IPS DF 19.7 (cell line): ENCODE results near the gene SPHK1.

ENCODE experiments used
- DNase-seq: peaks from one replicate; pipeline ENCODE4 v3.0.0-alpha.2; 2013; ENCODE audit warnings: low read depth, low spot score

Gene SPHK1

DNA sequence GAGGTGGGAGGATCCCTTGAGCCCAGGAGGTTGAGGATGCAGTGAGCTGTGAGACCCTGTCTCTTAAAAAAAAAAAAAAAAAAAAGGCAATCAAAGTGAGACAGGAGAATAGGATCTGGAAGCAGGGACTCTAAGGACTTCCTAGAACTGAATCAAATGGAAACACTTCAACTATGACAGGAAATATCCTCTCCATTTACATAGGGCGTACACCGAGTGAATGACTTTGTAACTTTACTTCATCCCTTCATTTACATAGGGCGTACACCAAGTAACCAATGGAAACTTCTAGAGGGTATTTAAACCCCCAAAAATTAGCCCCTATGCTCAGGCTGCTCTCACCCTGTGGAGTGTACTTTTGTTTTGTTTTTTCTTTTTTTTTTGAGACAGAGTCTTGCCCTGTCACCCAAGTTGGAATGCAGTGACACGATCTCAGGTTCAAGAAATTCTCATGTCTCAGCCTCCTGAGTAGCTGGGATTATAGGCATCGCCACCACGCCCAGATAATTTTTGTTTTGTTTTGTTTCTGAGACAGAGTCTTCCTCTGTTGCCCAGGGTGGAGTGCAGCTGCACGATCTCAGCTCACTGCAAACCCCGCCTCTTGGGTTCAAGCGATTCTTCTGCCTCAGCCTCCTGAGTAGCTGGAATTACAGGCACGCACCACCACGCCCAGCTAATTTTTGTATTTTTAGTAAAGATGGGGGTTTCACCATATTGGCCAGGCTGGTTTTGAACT lies 21.1 kb upstream of the SPHK1 start:
- DNase-seq, result no peak

- no peak for DNase-seq
Measured at GRCh38 chr17:76365256-76365903, 19.0 kb upstream of the SPHK1 start.

GRCh38 chr17:76366247-76366646 lies 18.2 kb upstream of the SPHK1 start:
- DNase-seq, result no peak

DNA sequence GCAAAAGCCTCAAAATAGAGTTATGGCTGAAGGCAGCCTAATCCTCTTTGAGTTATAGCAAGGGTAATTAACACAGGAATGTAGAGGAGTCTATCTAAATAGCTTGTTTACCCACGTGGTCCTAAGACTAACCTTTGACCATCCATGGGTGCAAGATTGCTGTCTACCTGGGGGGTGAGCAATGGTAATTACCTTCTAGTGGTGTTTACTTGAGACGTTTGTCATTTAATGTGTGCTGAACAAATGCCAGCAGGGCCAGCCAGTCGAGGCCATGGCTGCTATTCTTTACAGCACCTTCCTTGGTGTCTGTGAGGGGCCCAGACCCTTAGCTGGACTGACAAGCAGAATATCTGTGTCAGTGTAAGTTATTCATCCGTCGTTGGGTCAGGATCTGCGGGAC lies 16.8 kb upstream of the SPHK1 start:
- DNase-seq, result no peak

DNA sequence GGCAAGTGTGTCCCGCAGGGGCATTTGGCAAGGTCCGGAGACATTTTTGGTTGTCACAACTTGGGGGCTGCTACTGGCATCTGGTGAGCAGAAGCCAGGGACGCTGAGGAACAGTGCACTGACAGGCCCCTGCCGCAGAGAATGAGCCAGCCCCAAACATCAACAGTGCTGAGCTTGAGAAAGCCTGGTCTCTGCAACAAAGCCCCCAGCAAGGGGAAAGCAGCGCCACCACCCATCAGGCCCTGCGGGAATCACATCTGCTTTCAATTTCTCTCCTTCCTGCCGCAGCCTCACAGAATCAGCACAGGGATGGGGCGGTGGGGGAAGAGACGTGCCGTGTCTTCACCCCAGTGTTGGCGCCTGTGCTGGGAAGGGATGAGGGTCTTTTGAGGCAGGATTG lies 15.9 kb upstream of the SPHK1 start:
- no peak for DNase-seq

- no peak for DNase-seq
Measured at GRCh38 chr17:76369379-76369778, 15.0 kb upstream of the SPHK1 start.

- no peak for DNase-seq
Measured at GRCh38 chr17:76369804-76370203, 14.6 kb upstream of the SPHK1 start.

GRCh38 chr17:76370261-76370993 lies 14.0 kb upstream of the SPHK1 start:
- no peak for DNase-seq

DNA sequence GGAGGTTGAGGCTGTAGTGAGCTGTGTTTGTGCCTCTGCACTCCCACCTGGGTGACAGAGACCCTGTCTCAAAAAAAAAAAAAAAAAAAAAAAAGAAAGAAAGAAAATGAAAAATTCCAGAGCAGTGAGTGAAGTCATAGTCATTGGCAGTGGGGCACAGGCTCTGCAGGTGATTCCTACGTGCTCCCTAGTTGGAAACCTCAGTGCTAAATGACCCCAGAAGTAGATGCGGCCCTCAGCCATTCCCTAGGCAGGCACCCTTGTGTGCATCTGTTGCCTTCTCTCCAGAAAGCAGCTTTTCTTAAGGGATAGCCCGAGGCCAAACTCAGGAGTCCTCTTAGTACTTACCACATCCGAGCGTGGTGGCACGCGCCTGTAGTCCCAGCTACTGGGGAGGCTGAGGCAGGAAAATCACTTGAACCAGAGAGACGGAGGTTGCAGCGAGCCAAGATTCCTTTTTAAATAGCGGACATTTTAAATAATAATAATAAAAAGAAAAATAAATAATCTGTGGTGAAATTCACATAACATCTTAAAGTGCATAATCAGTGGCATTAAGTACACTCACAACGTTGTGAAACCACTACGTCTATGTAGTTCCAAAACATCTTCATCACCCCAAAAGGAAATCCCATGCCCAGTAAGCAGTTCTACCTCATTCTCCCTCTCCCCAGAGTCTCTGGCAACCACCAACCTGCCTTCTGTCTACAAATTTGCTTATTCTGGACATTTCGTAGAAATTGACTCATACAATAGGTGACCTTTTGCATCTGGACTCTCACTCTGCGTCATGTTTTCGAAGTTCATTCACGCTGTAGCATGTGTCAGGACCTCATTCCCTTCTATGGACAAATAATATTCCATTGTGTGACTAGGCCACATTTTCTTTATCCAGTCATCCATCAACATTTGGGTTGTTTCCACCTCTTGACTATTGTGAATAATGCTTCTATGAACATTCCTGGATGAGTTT lies 12.5 kb upstream of the SPHK1 start:
- DNase-seq, result no peak

- no peak for DNase-seq
Measured at GRCh38 chr17:76376318-76377133, 7.9 kb upstream of the SPHK1 start.

- no peak for DNase-seq
Measured at GRCh38 chr17:76378548-76379274, 5.7 kb upstream of the SPHK1 start.

GRCh38 chr17:76379275-76379641 lies 5.2 kb upstream of the SPHK1 start:
- no peak for DNase-seq

- DNase-seq, result no peak
Measured at GRCh38 chr17:76379646-76380376, 4.6 kb upstream of the SPHK1 start.

- no peak for DNase-seq
Measured at GRCh38 chr17:76381633-76382350, 2.6 kb upstream of the SPHK1 start.

GRCh38 chr17:76382351-76382802 lies 2.0 kb upstream of the SPHK1 start:
- DNase-seq, result no peak

DNA sequence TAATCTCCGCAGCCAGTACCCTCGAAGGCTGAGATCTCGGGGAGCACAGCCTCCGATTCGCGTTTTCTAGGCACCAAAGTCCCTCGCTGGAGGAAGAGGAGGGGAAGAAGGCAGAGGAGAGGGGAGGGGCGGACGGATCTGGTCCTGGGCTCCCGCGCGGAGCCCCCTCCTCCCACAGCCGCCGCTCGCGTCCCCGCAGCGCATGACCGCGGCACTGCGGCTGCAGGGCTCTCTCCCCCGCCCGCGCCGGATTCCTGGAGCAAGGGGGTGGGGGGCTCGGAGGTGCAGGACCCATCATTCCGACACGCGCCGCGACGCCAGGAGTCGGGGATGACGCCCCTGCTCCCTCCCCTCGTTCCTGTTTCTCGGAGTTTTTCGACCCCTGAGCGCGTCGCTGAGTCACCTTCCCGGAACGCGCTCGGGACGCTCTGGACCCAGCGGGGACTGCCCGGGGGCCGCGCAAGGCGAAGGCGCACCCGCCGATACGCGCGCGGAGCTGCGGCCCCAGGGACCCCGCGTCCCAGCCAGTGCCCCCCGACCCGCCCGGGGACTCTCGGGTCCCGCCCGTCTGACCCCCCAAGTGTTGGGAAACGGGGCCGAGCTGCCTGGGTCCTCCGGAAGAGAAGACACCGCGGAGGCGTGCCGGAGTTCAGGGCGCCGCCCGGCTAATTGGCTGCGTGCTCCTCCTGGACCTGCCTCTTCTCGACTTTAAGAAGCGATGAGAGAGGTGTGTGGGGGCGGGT lies 1.4 kb upstream of the SPHK1 start:
- no peak for DNase-seq

- no peak for DNase-seq
Measured at GRCh38 chr17:76383546-76384221, 725 bp upstream of the SPHK1 start.
